GM21423 (cell line): ENCODE results near the gene CTIF.
A peak's percentile ranks its signal among the peaks of the same experiment; 100 is the strongest.

Experiments
- ATAC-seq: cut with Tn5 transposase; IDR thresholded peaks from one replicate; pipeline ENCODE4 v1.9.1; 2021; ENCODE audit warnings: mild to moderate bottlenecking, moderate library complexity; ENCODE audit not compliant: unreplicated experiment

The CTIF gene

GRCh38 chr18:48662011-48662661 lies 123.3 kb downstream of the CTIF start:
- ATAC-seq: no peak

GRCh38 chr18:48663096-48663930 lies 124.5 kb downstream of the CTIF start:
- no peak for ATAC-seq

DNA sequence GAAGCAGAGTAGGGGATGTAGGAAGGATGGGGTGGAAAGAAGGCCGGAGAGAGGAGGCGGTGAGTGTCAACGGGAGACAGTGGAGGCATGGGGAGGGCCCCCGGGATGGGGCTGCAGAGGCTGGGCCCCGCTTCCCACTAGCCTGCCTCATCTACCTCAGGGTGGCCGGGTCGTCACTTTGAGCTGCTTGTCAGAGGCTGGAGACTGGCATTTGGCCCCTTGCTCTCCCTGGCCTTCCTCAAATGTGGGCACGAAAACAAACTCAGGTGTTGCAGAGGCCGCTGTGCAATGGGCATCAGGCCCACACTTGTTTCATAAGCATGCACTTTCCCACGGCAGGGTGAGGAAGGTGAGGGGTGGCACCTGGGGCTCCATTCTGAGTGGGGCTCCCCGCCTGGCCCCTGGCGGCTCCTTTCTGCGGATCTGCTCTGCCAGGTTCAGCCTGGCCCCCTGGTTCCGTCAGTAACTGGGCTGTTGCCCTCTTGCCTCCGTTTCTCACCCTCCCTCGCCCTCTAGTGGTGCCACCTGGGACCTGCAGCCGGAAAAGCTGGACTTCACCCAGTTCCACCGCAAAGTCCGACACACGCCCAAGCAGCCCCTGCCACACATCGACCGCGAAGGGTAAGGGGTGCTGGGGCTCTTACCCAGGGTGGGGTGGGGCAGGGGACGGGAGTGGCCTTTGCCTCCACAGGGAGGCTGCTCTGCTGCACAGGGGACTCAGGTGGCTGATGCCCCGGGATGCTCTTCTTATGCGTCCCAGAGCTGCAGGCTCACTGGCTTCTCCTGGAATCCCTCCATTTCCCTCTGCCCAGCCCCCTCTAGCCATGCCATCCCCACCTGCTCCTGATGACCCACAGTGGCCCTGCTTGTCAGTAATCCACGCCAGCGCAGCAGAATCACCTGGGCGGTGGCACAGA lies 125.4 kb downstream of the CTIF start:
- no peak for ATAC-seq

DNA sequence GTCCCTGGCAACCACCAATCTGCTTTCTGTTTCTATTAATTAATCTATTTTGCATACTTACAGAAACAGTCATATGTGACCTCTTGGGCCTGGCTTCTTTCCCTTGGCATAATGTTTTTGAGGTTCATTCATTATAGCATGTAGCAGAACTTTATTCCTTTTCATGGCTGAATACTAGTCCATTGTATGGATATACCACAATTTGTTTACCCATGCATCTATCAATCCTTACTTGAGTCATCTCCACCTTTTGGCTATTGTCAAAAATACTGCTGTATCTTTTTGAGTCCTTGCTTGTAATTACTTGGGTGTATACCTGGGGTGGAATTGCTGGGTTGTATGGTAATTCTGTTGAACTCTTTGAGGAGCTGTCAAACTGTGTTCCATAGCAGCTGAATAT lies 126.8 kb downstream of the CTIF start:
- ATAC-seq: no peak

DNA sequence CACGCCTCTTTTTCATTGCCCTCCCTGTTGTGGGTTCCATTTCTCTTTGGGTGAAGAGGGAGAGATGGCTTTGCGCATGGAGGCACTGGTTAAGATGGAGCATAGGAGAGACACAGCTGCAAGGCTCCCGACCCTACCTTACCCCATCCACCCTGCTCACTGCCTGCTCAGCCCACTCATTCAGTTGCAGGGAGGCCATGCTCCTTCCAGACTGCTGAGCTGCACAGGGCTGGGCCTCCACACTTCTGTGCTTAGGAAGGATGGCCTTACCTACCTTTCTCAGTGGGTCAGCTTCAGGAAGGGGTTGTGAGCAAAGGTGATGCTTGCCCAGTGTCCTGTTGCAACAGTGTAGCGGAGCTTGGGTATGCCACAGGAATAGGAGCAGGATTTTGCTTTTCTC lies 127.8 kb downstream of the CTIF start:
- ATAC-seq: no peak

DNA sequence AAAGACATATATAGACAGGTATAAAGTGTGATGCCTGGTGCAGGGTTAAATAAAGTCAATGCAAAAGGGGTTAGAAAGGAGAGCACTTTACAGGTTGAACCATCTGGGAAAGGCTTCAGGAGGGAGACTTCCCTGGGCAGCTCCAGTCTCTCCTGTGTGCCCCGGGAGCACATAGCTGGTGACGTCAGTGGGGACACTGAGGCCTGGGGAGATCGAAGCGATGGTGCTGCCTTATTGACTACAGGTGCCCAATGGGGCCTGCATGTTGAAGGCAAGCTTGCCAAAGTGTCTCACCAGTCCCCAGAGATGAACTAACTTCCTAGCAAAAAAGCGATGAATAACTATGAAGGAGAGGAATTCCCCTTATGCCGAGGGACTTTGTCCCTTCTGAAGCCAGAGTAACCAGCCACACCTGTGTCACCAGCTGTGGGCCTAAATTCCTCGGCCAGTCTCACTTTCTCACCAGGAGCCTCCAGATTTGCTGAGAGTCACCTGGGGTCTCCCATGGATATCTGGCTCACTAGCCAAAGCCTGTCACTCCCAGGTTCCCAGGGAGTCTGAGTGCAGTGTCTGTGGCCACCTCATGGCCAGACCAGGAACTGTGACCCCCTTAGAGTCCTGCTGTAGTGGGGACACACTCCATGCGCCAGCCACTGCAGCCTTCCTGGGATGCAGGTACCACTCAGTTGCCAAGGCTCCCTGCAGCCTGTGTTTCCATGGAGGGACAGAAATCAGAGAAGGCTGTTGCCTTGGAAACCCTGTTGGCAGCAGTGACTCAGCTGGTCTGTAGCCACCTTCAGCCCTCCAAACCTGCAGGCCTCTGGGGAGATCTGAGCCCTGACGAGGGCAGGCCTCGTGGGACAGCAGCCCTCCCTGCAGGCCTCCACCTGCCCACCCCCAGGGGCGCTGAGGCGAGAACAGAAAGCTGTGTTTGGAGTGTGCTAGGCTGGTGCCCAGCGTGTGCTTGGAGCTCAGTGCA lies 128.7 kb downstream of the CTIF start:
- ATAC-seq: peak; percentile 73

DNA sequence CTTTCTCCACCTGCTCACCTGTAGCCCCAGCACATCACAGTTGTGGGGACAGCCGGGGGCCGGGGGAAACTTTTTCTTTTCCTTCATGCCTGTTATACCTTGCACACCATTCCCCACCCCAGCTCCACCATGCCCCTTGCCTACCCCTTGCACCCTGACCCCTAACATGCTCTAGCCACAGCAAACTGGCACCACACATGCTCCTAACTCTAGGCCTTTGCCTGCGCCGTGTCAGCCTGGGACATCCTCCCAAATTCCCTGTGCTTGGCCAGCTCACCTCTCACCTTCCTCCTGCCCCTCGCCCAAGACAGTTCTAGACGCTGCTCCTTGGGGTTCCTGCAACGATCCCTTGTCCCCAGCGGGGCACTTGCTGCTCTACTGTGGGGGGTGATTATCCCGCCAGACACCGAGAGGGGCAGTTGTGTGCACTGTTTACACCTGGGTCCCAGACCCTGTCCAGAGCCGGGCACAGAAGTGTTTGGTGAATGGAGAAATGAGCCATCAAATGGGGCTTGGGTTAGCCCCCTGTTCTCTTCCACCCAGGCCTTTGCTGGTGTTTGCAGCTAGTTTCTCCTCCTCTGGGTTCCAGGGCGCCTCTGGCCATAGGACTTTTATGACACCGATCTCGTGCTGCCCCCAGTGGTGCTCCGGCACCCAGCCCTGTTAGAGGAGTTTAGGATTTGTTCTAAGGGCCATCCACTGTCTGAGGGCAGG lies 129.8 kb downstream of the CTIF start:
- ATAC-seq: no peak

DNA sequence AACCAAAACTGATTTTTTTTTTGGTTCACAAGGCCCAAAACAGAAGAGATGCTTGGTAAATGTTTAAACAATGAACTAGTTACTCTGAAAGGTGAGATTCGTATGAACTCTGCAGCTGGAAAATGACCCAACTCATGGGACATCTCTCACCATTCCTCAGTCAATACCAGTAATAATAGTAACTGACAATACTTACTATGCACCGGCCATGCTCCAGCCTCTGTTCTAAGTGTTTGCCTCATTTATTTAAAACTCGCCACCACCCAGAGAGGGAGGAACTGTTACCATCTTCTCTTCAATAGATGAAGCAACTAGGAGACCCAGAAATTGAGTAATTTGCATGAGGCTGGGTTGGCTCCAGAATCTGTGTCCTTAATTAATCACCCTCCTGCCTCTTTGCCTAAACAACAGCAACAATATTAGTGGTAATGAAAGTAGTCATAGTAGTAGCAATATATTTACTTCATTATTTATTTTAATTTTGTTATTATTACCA lies 130.4 kb downstream of the CTIF start:
- no peak for ATAC-seq

- ATAC-seq: no peak
These were observed 131.3 kb downstream of the CTIF start for GRCh38 chr18:48669991-48670750.

- ATAC-seq: no peak
These were observed 132.1 kb downstream of the CTIF start for GRCh38 chr18:48670751-48671560.

- no peak for ATAC-seq
These were observed 132.7 kb downstream of the CTIF start for GRCh38 chr18:48671561-48671945.

DNA sequence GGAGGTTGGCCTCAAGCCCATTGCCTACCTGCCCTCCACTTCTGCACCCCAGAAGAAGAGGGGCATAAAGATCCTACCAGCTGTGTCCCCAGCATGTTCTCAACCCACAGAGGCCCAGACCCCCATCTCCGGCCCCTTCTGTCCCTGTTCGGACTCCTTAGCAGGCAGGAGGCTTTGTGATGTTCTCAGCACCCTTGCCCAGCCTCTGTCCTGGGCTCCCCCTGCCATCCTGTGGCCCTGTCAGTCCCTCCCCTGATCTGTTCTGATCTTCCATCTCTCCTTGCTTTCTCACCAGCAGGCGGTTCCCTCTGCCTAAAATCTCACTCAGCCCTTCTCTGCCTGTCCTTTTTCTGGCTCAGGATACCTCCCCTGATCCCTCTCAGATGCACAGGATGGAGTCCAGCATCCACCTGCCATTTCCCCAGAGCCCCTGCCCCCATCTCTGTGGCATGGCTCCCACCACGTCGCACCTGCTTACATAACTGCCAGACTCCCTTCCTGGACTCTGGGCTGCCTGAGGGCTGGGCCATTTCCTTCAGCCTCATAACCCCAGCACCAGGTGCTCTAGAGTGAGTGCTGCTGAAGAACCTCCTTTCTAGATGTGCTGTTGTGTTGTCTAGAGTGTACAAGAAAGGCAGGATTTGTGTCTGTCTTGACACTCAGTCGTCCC lies 134.0 kb downstream of the CTIF start:
- no peak for ATAC-seq

DNA sequence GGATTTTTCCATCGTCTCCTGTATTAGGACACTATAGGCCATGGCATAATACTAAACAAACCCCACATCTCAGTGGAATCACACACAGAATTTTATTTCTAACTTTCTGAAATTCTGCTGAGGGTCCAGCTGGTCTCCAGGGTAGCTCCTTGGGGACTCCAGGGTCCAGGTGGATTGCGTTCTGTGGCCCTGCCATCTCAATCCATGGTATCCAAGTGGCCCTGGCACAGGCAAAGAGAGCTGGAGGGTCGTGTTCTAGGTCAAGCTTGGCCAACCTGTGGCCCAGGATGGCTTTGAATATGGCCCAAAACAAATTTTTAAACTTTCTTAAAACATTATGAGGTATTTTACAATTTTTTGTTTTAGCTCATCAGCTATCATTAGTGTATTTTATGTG lies 134.6 kb downstream of the CTIF start:
- ATAC-seq: no peak

DNA sequence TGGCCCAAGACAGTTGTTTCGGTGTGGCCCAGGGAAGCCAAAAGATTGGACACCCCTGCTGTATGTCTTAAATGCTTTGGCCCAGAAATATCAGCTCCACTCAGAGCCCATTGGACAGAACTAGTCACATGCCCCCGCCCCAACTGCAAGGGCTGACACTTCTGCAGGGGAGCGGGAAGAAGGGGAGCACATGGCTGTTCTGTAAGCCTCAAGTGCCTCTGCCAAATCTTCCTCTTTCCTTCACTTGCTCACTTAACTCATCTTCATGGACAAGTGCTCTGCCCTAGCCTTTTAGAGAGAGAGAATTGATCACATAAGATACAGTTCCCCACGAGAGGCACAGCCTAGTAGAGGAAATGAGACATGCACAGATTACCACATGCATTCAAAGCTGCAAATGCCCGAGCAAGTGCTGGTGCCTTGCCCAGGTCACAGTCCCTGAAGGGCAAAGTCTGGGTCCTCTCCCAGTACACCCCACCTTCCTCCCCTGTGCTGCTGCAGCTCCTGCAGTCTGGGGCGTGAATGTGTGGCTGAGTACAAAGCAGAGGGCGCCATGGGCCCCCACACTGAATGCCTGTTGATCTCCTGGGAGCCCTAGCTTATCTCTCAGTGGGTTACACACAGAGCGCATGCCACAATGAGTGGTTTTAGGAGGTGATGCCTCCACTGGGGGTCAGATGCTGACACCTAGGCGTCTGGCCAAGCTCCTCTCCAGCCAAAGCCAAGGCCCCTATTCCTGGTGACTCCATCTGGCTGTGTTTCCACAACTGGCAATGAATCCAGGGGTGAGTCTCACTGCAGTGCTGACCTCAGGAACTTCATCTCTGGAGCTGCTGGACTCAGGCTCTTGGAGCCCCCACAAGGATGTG lies 135.3 kb downstream of the CTIF start:
- no peak for ATAC-seq

- no peak for ATAC-seq
These were observed 136.0 kb downstream of the CTIF start for GRCh38 chr18:48674758-48675351.

- peak; percentile 75 for ATAC-seq
These were observed 136.5 kb downstream of the CTIF start for GRCh38 chr18:48675352-48675761.
